Measurements from ENCODE around the gene PAQR5. TPM values are rescaled to one million over a fixed set of nuclear protein-coding genes. Genes with fewer than 3 reads are reported as not detected.

PAQR5 gene
- total RNA-seq, 1 experiment from 2014 or later: 34.0 TPM

- peak; percentile 85 for ATAC-seq
- peaks cover 24 to 57% of the 10 kb centered on the region in 2 experiments for H3K4me1 ChIP-seq (ENCODE audit: control insufficient read depth in 1 of 2, insufficient read depth in 2 of 2, low read length in 2 of 2)
These were observed 6.7 kb downstream of the PAQR5 start for GRCh38 chr15:69305204-69305931.

More at GRCh38 chr15:69305204-69305931, 6.7 kb downstream of the PAQR5 start:
- Histone ChIP-seq H3K79me2 (ENCODE audit: insufficient read depth, low read length) (peaks cover 51% of the 10 kb centered on the region), H3K4me3 (replicated peaks in 1 of 2; ENCODE audit: low read depth in 1 of 2, low read length in 2 of 2) (peak overlapping the region; percentile 24 to 34), H3K4me2 (ENCODE audit: low read length) (peak overlapping the region; percentile 73), H2AFZ (ENCODE audit: low read depth, low read length, poor library complexity, severe bottlenecking) (no peak overlapping the region), H3K9me2 (ENCODE audit: insufficient read depth) (no peaks in the 10 kb centered on the region), H3K36me3 (ENCODE audit: control insufficient read depth in 1 of 2, insufficient read depth in 2 of 2, low read length in 2 of 2) (peaks cover 0 to 6% of the 10 kb centered on the region in 2 experiments; a peak in 1 of 4 replicates), H4K20me1 (ENCODE audit: insufficient read depth) (no peaks in the 10 kb centered on the region), H3K27ac (ENCODE audit: low read depth, low read length) (peak overlapping the region; percentile 42), H3K9ac (ENCODE audit: low read length) (peak overlapping the region; percentile 56), H3K27me3 (ENCODE audit: insufficient read depth, low read length) (no peaks in the 10 kb centered on the region), H3K9me3 (ENCODE audit: control insufficient read depth in 1 of 2, insufficient read depth in 1 of 2, low read depth in 1 of 2, low read length in 2 of 2) (no peaks in the 10 kb centered on the region)
- RAD21 ChIA-PET (ENCODE audit: low non-redundant PET in 1 of 2, low total read pairs in 2 of 2, uncharacterized antibody in 2 of 2, unreplicated experiment in 2 of 2): interaction anchor here in 1 of 2 experiments (0.6 kb wide), 1 partner anchor 35 kb away, joined by 3 read pairs; no protein-coding TSS in a partner anchor
- intact Hi-C loops (cut with micrococcal nuclease): no loop called here
- TF ChIP-seq, protein P1, sequence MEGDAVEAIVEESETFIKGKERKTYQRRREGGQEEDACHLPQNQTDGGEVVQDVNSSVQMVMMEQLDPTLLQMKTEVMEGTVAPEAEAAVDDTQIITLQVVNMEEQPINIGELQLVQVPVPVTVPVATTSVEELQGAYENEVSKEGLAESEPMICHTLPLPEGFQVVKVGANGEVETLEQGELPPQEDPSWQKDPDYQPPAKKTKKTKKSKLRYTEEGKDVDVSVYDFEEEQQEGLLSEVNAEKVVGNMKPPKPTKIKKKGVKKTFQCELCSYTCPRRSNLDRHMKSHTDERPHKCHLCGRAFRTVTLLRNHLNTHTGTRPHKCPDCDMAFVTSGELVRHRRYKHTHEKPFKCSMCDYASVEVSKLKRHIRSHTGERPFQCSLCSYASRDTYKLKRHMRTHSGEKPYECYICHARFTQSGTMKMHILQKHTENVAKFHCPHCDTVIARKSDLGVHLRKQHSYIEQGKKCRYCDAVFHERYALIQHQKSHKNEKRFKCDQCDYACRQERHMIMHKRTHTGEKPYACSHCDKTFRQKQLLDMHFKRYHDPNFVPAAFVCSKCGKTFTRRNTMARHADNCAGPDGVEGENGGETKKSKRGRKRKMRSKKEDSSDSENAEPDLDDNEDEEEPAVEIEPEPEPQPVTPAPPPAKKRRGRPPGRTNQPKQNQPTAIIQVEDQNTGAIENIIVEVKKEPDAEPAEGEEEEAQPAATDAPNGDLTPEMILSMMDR (IDR thresholded peaks at IDR 0.05 in 2 of 3, conservative IDR thresholded peaks at IDR 0.05 in 1 of 3; ENCODE audit: borderline replicate concordance in 1 of 3, insufficient read depth in 1 of 3, low read depth in 2 of 3, low read length in 2 of 3): no peak
- peak; percentile 84 for TF ChIP-seq SP1 (IDR thresholded peaks at IDR 0.05; ENCODE audit: low read depth)
- peak; percentile 83 for TF ChIP-seq JUND (IDR thresholded peaks at IDR 0.05)
- peak; percentile 89 for TF ChIP-seq EGR1 (IDR thresholded peaks at IDR 0.05; ENCODE audit: low read depth)
- TF ChIP-seq POLR2A (IDR thresholded peaks at IDR 0.05; ENCODE audit: borderline replicate concordance, extremely low read depth, insufficient read depth, insufficient read length): no peak
- no peak for TF ChIP-seq EZH2 (IDR thresholded peaks at IDR 0.05)
- no peak for TF ChIP-seq YY1 (IDR thresholded peaks at IDR 0.05; ENCODE audit: extremely low read depth, insufficient replicate concordance, low read depth, low read length)
- TF ChIP-seq, protein P2, sequence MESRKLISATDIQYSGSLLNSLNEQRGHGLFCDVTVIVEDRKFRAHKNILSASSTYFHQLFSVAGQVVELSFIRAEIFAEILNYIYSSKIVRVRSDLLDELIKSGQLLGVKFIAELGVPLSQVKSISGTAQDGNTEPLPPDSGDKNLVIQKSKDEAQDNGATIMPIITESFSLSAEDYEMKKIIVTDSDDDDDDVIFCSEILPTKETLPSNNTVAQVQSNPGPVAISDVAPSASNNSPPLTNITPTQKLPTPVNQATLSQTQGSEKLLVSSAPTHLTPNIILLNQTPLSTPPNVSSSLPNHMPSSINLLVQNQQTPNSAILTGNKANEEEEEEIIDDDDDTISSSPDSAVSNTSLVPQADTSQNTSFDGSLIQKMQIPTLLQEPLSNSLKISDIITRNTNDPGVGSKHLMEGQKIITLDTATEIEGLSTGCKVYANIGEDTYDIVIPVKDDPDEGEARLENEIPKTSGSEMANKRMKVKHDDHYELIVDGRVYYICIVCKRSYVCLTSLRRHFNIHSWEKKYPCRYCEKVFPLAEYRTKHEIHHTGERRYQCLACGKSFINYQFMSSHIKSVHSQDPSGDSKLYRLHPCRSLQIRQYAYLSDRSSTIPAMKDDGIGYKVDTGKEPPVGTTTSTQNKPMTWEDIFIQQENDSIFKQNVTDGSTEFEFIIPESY (IDR thresholded peaks at IDR 0.05; ENCODE audit: extremely low read depth, insufficient replicate concordance, low read length): no peak
- no peak for TF ChIP-seq SIN3A (IDR thresholded peaks at IDR 0.05; ENCODE audit: low read depth)
- TF ChIP-seq FOSL1 (IDR thresholded peaks at IDR 0.05; ENCODE audit: low read depth): peak; percentile 89
- TF ChIP-seq CBX3 (IDR thresholded peaks at IDR 0.05; ENCODE audit: low read depth): peak; percentile 49; the same call in 1 of the 2 replicates
- TF ChIP-seq MAX (IDR thresholded peaks at IDR 0.05): peak; percentile 75
- peak; percentile 74 for DNase-seq (ENCODE audit: low read depth, low spot score)
- CTCF ChIA-PET: no interaction called here
- POLR2A ChIA-PET: interaction anchor here (0.6 to 0.7 kb wide), 2 partner anchors 112 to 1505 kb away, joined by 3 read pairs; no protein-coding TSS in a partner anchor
- BruUV-seq (replicated peaks): TSS peak; percentile 44

Measured in HCT116 (cell line).